Activated CD4-positive, alpha-beta T cell treated with anti-CD3 and anti-CD28 coated beads, Interleukin-2, amount 10 ng/mL, durations not matched to agents 7 days and 5 days (primary cell): Measurements from ENCODE around the gene PLSCR4. TPM values are rescaled to one million over a fixed set of nuclear protein-coding genes. Genes with fewer than 3 reads are reported as not detected.
"Not testable (repeated sequence)": the region's sequence is repeated elsewhere in the genome, so short reads cannot be mapped to it uniquely, and the experiment has no call there.

Source experiments
- CTCF ChIA-PET: fragments of 350-600 bp; sonication (Branson Sonifier 250); formaldehyde crosslinking; loops from one replicate; lab custom pipeline; 2021; ENCODE audit warnings: antibody characterized with exemption; lab: Charles Lee
- POLR2A ChIA-PET: fragments of 350-600 bp; sonication (Branson Sonifier 250); formaldehyde crosslinking; loops from one replicate; lab custom pipeline; 2021; ENCODE audit warnings: antibody characterized with exemption; lab: Charles Lee
- DNase-seq: peaks from one replicate; pipeline ENCODE4 v3.0.0-alpha.2; 2020
- H3K27ac Mint-ChIP-seq: one replicate; pipeline ENCODE4 v1.8.0; 2021; ENCODE audit warnings: mild to moderate bottlenecking, moderate library complexity, mixed read lengths
- H3K27me3 Mint-ChIP-seq: one replicate; pipeline ENCODE4 v1.8.0; 2021; ENCODE audit warnings: mixed read lengths
- H3K36me3 Mint-ChIP-seq: one replicate; pipeline ENCODE4 v1.8.0; 2021; ENCODE audit warnings: low read depth, mixed read lengths
- H3K4me1 Mint-ChIP-seq: one replicate; pipeline ENCODE4 v1.8.0; 2021; ENCODE audit warnings: mixed read lengths
- H3K4me3 Mint-ChIP-seq: one replicate; pipeline ENCODE4 v1.8.0; 2021; ENCODE audit warnings: mild to moderate bottlenecking, moderate library complexity, mixed read lengths
- H3K9me3 Mint-ChIP-seq: one replicate; pipeline ENCODE4 v1.8.0; 2021; ENCODE audit warnings: mixed read lengths
- total RNA-seq, 2 experiments: library from RNA; stranded (reverse); gene quantifications; one replicate each; pipeline ENCODE4 v1.2.3, GENCODE V29; 2021

PLSCR4 gene, protein sequence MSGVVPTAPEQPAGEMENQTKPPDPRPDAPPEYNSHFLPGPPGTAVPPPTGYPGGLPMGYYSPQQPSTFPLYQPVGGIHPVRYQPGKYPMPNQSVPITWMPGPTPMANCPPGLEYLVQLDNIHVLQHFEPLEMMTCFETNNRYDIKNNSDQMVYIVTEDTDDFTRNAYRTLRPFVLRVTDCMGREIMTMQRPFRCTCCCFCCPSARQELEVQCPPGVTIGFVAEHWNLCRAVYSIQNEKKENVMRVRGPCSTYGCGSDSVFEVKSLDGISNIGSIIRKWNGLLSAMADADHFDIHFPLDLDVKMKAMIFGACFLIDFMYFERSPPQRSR
- total RNA-seq = under 1 TPM in 1 of 2 experiments, not detected in 1; 0.12 TPM

DNA sequence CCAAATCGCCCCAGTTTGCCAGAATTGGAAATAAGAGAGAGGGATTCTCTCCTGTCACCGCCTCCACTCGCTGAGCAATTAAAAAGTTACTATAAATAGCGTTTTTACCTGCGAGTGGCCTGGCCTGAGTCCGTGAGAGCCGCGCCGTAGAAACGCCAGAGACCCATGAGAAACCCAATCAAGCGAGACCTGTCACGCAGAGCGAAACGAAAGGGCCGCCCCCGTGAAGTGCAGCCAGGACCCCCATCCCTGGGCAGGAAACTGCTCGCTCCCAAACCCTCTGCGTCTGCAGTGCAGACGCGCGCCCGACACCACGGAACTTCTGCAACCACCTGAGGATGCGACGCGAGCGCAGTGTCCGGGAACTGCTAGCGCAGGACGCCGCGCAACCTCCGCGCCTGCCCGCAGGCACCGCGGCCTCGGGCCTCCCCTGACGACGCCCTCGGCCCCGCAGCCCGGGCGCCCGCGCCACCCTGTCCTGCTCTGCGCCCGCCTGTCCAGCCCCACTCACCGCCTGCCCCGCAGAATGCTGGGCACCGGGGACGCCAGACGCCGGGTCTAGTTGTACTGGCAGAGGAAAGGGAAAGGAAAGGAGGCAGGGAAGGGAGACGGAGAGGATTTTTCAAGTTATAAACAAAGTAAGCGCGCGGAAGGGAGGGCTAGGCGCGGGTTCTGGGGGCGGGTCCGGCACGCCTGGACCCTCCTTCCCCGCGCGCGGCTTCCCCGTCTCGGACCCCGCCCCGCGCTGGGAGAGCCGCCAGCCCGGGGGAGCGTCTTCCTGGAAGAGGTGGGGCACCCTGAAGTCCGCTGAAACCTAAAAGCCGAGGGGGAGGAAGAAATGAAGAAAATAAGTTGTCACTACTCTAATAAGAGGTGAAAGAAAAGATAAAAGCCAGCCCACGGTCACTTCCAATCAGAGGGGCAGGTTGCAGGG, at the start of gene PLSCR4:
PLSCR4 (minus strand) TSS at position 657 of the 934 bp plus-strand sequence. CDS start 29,034 bp downstream, outside the sequence.
- peaks cover 45% of the 10 kb centered on the region for H3K27me3 Mint-ChIP-seq
- H3K36me3 Mint-ChIP-seq = no peaks in the 10 kb centered on the region
- ChIA-PET CTCF (no interaction called here), POLR2A (no interaction called here)
- H3K4me3 Mint-ChIP-seq = peak within 1 kb of the TSS; percentile 68
- peaks cover 5% of the 10 kb centered on the region for H3K4me1 Mint-ChIP-seq
- no peaks in the 10 kb centered on the region for H3K9me3 Mint-ChIP-seq
- no peak within 1 kb of the TSS for H3K27ac Mint-ChIP-seq
- DNase-seq = peak; percentile 7

DNA sequence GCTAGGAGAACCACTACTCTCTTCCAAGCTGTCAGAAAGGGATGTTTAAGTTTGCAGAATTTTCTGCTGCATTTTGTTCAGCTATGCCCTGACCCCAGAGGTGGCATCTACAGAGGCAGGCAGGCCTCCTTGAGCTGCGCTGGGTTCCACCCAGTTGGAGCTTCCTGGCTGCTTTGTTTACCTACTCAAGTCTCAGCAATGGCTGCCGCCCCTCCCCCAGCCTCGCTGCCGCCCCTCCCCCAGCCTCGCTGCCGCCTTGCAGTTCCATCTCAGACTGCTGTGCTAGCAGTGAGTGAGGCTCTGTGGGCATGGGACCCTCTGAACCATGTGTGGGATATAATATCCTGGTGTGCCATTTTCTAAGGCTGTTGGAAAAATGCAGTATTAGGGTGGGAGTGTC, 42.5 kb upstream of the PLSCR4 start:
- H3K4me3 Mint-ChIP-seq, POLR2A ChIA-PET, CTCF ChIA-PET: not testable (repeated sequence)

DNA sequence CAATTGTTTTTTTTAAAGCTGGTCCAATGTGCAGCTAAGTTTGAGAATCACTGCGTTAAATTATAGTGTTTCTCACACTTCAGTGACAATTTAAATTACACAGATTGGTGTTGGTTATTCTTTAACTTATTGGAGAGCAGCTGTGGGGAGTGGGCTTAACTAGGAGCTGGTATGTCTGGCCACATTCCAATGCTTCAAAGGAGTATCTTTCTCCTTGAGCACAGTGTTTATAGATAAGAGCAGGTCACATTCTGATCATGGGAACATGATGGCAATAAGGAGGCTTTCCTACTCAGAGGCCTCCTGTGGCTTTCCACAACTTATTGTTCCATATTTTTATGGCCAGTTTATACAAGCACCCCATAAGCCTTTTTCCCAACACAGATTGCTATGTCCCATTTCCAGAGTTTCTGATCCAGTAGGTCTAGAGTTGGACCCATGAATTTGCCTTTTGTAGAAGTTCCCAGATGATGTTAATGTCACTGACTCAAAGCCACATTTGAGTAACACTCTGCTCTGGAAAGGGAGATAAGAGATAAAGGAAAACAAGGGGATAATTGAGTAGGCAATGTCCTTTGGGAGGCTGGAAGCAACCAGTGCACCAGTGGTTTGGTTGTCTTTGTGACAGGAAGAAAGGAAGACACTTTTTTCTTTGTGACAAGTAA, 33.0 kb upstream of the PLSCR4 start:
- Mint-ChIP-seq H3K27me3 (peaks cover 1% of the 10 kb centered on the region), H3K4me3 (no peak overlapping the region), H3K9me3 (peaks cover 4% of the 10 kb centered on the region), H3K4me1 (no peaks in the 10 kb centered on the region), H3K36me3 (no peaks in the 10 kb centered on the region), H3K27ac (no peak overlapping the region)
- no peak for DNase-seq
- POLR2A ChIA-PET = no interaction called here
- CTCF ChIA-PET = no interaction called here

More for the DNA sequence above, 42.5 kb upstream of the PLSCR4 start:
- DNase-seq, H3K4me1 Mint-ChIP-seq, H3K36me3 Mint-ChIP-seq, H3K27me3 Mint-ChIP-seq, H3K27ac Mint-ChIP-seq, H3K9me3 Mint-ChIP-seq: not testable (repeated sequence)

DNA sequence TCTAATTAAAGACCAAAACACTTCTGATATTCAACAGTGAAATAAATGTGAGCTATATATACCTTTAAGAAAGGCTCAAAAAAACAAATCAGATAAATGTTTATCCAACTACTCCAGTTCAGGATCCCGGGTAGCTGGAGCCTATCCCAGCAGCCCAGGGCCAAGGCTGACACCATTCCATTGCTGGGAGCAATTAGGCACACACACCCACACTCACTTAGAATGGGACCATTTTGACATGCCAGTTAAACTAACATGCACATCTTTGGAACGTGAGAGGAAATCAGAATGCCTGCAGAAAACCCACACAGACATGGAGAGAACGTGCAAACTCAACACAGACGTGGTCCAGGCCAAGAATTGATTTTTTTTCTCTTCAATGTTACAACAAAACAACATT, 30.0 kb upstream of the PLSCR4 start:
- no peaks in the 10 kb centered on the region for H3K4me1 Mint-ChIP-seq

DNA sequence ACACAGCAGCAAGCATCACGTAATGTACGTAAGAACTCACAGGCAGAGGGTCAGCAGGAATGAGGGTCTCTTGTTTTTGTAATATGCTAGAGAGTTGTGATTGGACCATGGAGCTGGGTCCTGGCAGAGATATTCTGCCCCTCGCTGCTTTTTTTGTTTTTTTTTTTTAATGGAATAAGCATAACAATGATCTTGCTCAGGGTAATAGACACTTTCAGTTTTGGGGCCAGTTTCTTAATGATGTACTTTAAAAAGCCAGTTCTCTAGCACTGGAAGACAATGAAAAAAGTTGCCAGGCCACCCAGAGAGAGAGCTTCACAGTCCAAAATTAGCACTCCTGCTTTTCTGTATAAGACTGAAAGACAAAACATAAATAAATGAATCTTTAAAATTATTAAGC, 29.0 kb upstream of the PLSCR4 start:
- no peaks in the 10 kb centered on the region for H3K27me3 Mint-ChIP-seq
- no peak overlapping the region for H3K27ac Mint-ChIP-seq
- DNase-seq = no peak
- CTCF ChIA-PET = no interaction called here
- H3K4me3 Mint-ChIP-seq = no peak overlapping the region
- no peaks in the 10 kb centered on the region for H3K9me3 Mint-ChIP-seq
- POLR2A ChIA-PET = no interaction called here
- no peaks in the 10 kb centered on the region for H3K36me3 Mint-ChIP-seq
- H3K4me1 Mint-ChIP-seq = no peaks in the 10 kb centered on the region

More for the DNA sequence above, 30.0 kb upstream of the PLSCR4 start:
- DNase-seq = no peak
- ChIA-PET CTCF (no interaction called here), POLR2A (no interaction called here)
- no peak overlapping the region for H3K27ac Mint-ChIP-seq
- H3K4me3 Mint-ChIP-seq = no peak overlapping the region
- H3K9me3 Mint-ChIP-seq = no peaks in the 10 kb centered on the region
- H3K27me3 Mint-ChIP-seq = peaks cover under 1% of the 10 kb centered on the region
- H3K36me3 Mint-ChIP-seq = no peaks in the 10 kb centered on the region

DNA sequence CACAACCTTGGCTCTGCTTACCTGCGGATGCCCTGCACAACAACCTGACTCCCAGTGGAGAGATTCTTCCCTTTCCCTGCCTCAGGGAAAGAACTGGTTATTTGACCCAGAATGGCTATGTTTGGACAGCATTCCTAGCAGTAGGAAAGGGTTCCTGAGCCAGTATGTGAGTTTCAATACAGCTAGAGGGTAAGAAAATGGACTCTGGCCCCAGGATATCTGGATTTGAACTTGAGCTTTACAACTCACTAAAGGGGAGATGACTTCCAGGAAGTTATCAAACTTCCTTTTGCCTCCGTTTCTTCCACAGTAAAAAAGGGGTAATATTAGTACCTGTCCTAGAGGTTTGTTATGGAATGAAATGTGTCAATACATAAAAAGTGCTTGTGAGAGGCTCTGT, 28.1 kb upstream of the PLSCR4 start:
- Mint-ChIP-seq H3K27ac (no peak overlapping the region), H3K27me3 (no peaks in the 10 kb centered on the region), H3K36me3 (no peaks in the 10 kb centered on the region), H3K4me3 (no peak overlapping the region), H3K9me3 (no peaks in the 10 kb centered on the region), H3K4me1 (no peaks in the 10 kb centered on the region)
- no peak for DNase-seq
- ChIA-PET CTCF (no interaction called here), POLR2A (no interaction called here)

DNA sequence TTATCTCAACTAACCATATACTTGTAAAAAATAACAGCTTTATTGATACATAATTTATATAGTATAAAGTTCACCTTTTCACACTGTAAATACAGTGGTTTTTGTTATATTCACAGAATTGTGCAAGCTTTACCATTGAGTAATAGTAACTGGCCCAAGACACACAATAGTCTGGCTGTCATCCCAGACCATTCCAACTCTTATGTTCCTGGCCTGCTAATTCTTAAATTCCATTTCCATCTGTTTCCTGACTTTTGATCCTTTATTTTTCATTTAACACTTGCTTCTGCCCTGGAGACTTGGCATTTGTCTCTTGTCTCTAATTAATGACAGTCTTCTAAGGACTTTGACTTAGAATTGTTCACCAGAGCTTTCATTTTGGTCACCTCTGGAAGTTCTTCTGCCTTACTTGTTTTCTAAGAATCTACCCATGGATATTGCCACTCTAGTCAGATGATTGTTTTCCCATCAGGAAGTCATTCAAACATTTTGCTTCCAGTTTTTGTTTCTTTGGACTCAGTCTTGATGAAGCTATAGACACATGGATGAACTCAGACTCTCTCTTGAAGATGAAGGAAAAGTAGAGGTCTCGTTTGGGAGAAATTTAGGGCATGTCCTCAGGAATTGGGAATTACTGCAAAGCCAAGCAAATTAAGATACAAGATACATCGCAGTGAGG, 27.2 kb upstream of the PLSCR4 start:
- CTCF ChIA-PET = no interaction called here

DNA sequence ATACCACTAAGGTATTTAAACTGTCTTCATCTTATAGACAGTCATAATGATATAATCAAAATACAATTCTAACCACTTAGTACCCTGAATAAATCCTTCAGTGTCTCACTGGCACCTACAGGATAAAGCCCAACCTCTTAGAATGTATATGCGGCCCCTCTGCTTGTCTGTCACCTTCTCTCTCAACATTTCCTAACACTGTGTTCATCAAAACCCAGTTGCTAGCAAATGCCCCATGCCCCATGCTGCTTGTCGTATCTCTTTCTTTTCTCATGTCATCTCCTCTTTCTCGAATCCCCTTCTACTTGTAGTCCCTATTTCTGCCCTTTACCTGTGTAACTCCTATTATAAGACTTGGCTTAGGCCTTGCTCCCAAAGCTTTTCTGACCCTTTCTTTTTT, 24.6 kb upstream of the PLSCR4 start:
- CTCF ChIA-PET = no interaction called here
- peaks cover 2% of the 10 kb centered on the region for H3K27me3 Mint-ChIP-seq
- no peaks in the 10 kb centered on the region for H3K9me3 Mint-ChIP-seq

More for the DNA sequence above, 27.2 kb upstream of the PLSCR4 start:
- no peak for DNase-seq
- Mint-ChIP-seq H3K27me3 (no peaks in the 10 kb centered on the region), H3K27ac (no peak overlapping the region), H3K36me3 (no peaks in the 10 kb centered on the region), H3K9me3 (no peaks in the 10 kb centered on the region), H3K4me1 (no peaks in the 10 kb centered on the region), H3K4me3 (no peak overlapping the region)
- POLR2A ChIA-PET = no interaction called here

DNA sequence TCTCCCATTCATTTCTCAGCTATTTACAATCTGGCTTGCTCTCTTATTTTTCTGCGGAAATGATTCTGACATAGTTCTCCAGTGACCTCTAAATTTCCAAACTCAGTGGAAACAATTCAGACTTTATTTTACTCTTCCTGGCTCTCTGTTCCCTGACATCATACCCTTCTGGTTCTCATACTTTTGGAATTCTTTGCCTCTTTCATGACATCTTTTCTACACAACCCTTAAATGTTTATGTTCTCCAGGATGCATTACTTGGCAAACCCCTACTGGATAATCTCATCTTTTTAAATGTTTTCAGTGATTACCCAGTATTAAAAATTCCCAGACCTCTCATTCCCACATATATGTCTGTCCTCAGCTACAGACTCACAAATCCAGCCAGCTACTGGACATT, 23.9 kb upstream of the PLSCR4 start:
- no peaks in the 10 kb centered on the region for H3K4me1 Mint-ChIP-seq
- no peak for DNase-seq
- no peaks in the 10 kb centered on the region for H3K9me3 Mint-ChIP-seq
- ChIA-PET POLR2A (no interaction called here), CTCF (no interaction called here)
- no peak overlapping the region for H3K27ac Mint-ChIP-seq
- no peak overlapping the region for H3K4me3 Mint-ChIP-seq
- H3K36me3 Mint-ChIP-seq = no peaks in the 10 kb centered on the region
- peaks cover 2% of the 10 kb centered on the region for H3K27me3 Mint-ChIP-seq

More for the DNA sequence above, 24.6 kb upstream of the PLSCR4 start:
- no peak for DNase-seq
- POLR2A ChIA-PET = no interaction called here
- H3K4me1 Mint-ChIP-seq = no peaks in the 10 kb centered on the region
- no peak overlapping the region for H3K4me3 Mint-ChIP-seq
- no peak overlapping the region for H3K27ac Mint-ChIP-seq
- H3K36me3 Mint-ChIP-seq = no peaks in the 10 kb centered on the region

DNA sequence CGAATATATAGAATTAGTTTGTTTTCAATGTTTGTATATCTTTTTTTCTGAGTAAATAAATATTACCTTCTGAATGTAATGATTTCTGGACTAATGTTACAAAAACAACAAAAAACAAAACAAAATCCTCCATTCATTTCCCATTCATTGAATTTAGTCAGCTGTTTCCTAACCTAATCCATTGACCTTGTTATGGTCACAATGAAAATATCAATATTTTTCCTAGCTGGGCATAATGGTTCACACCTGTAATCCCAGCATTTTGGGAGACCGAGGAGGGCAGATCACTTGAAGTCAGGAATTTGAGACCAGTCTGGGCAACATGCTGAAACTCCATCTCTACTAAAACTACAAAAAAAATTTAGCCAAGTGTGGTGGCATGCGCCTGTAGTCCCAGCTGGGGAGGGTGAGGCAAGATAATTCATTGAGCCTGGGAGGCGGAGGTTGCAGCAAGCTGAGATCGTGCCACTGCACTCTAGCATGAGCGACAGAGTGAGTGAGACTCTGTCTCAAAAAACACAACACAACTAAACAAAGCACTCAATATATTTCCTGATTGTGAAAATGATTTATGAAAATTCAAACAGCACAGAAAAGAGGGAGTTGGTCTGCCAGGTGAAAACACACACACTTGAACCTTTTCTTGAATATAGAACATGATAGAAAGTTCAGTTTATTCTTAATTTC, 23.0 kb upstream of the PLSCR4 start:
- Mint-ChIP-seq H3K27ac (no peak overlapping the region), H3K36me3 (no peaks in the 10 kb centered on the region), H3K27me3 (peaks cover 2% of the 10 kb centered on the region), H3K4me3 (no peak overlapping the region), H3K4me1 (no peaks in the 10 kb centered on the region), H3K9me3 (no peaks in the 10 kb centered on the region)
- ChIA-PET CTCF (no interaction called here), POLR2A (no interaction called here)
- no peak for DNase-seq

DNA sequence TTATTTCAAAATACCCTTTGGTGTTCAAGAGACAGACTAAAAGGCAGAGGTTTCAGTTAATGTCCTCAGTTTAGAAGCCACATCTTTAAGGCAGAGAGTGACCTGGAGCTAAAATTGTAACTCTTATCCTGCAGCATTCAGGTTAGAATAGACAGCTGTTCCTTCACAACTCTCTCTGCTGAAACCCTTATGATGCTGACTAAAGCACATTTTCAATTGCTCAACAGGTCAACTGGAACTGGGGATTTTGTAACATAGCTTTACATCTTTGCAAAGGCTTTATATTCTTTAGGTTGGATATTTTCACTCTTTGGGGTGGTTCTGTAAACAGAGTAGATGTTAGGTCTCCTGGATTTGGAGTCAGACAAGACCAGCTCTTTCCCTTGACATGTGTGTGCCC, 20.3 kb upstream of the PLSCR4 start:
- Mint-ChIP-seq H3K4me1 (no peaks in the 10 kb centered on the region), H3K4me3 (no peak overlapping the region), H3K27ac (no peak overlapping the region), H3K9me3 (no peaks in the 10 kb centered on the region), H3K27me3 (peaks cover 3% of the 10 kb centered on the region), H3K36me3 (no peaks in the 10 kb centered on the region)
- DNase-seq = no peak
- CTCF ChIA-PET = no interaction called here
- POLR2A ChIA-PET = interaction anchor here (0.5 kb wide), 1 partner anchor 257 kb away, joined by 4 read pairs; no protein-coding TSS in a partner anchor

DNA sequence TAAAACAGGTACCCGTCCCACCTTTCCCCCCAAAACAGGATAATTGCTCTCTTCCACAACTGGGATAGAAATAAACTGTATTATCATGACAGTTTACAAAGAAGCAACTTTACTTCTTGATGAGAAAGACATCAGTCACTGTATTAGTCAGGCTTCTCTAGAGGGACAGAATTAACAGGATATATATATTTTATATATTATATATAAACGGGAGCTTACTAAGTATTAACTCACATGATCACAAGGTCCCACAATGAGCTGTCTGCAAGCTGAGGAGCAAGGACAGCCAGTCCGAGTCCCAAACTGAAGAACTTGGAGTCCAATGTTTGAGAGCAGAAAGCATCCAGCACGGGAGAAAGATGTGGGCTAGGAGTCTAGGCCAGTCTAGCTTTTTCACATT, 18.4 kb upstream of the PLSCR4 start:
- no peak overlapping the region for H3K27ac Mint-ChIP-seq
- DNase-seq = no peak
- CTCF ChIA-PET = no interaction called here
- H3K9me3 Mint-ChIP-seq = no peaks in the 10 kb centered on the region
- no peaks in the 10 kb centered on the region for H3K36me3 Mint-ChIP-seq
- peaks cover 5% of the 10 kb centered on the region for H3K27me3 Mint-ChIP-seq
- H3K4me1 Mint-ChIP-seq = no peaks in the 10 kb centered on the region
- H3K4me3 Mint-ChIP-seq = no peak overlapping the region
- POLR2A ChIA-PET = no interaction called here
